Prostate gland (tissue), 2 donors: ENCODE results near the gene CPSF7.

Source experiments
- POLR2A ChIP-seq: fragments of 450-650 bp; IDR thresholded peaks from one replicate; pipeline ENCODE4 v1.6.1; 2016; ENCODE audit warnings: antibody characterized with exemption, mild to moderate bottlenecking
- TF ChIP-seq, protein P1 (sequence below), 4 experiments: fragments of 200-600 bp in 2 of 4; fragments of 450-650 bp in 2 of 4; sonication (generic) in 2 of 4; IDR thresholded peaks; 1 replicate in 3 of 4; 2 replicates in 1 of 4; pipeline ENCODE4 v1.5.1; 2016 to 2019; ENCODE audit warnings: antibody characterized with exemption in 4 of 4, mild to moderate bottlenecking in 2 of 4, moderate library complexity in 2 of 4

GRCh38 chr11:61384271-61385242 lies 45.2 kb downstream of the CPSF7 start:
- TF ChIP-seq, protein P1, sequence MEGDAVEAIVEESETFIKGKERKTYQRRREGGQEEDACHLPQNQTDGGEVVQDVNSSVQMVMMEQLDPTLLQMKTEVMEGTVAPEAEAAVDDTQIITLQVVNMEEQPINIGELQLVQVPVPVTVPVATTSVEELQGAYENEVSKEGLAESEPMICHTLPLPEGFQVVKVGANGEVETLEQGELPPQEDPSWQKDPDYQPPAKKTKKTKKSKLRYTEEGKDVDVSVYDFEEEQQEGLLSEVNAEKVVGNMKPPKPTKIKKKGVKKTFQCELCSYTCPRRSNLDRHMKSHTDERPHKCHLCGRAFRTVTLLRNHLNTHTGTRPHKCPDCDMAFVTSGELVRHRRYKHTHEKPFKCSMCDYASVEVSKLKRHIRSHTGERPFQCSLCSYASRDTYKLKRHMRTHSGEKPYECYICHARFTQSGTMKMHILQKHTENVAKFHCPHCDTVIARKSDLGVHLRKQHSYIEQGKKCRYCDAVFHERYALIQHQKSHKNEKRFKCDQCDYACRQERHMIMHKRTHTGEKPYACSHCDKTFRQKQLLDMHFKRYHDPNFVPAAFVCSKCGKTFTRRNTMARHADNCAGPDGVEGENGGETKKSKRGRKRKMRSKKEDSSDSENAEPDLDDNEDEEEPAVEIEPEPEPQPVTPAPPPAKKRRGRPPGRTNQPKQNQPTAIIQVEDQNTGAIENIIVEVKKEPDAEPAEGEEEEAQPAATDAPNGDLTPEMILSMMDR (IDR thresholded peaks at IDR 0.05), result peak in 1 of 4 experiments; percentile 4
- TF ChIP-seq POLR2A, result no peak
